Measurements from ENCODE around the gene WEE2.
"Not testable (repeated sequence)": the region's sequence is repeated elsewhere in the genome, so short reads cannot be mapped to it uniquely, and the experiment has no call there.

The WEE2 gene

GRCh38 chr7:141708351-141708750 lies at the start of gene WEE2:
TSS of gene WEE2 (plus strand) at chr7:141708353. CDS start at chr7:141708759, 406 bp downstream.
- DNase-seq, result no peak

- no peak for DNase-seq
These were observed 48.7 kb upstream of the WEE2 start for GRCh38 chr7:141659501-141659900.

- no peak for DNase-seq
These were observed 47.9 kb upstream of the WEE2 start for GRCh38 chr7:141660259-141660658.

- no peak for DNase-seq
These were observed 44.9 kb upstream of the WEE2 start for GRCh38 chr7:141663081-141663849.

GRCh38 chr7:141664450-141664849 lies 43.7 kb upstream of the WEE2 start:
- DNase-seq, result no peak

- DNase-seq, result no peak
These were observed 42.7 kb upstream of the WEE2 start for GRCh38 chr7:141665208-141666035.

- DNase-seq, result no peak
These were observed 42.1 kb upstream of the WEE2 start for GRCh38 chr7:141666071-141666470.

- DNase-seq, result no peak
These were observed 39.3 kb upstream of the WEE2 start for GRCh38 chr7:141668853-141669252.

- DNase-seq, result no peak
These were observed 36.3 kb upstream of the WEE2 start for GRCh38 chr7:141671705-141672496.

GRCh38 chr7:141673346-141673745 lies 34.8 kb upstream of the WEE2 start:
- no peak for DNase-seq

- no peak for DNase-seq
These were observed 33.9 kb upstream of the WEE2 start for GRCh38 chr7:141674171-141674671.

- DNase-seq, result no peak
These were observed 33.5 kb upstream of the WEE2 start for GRCh38 chr7:141674702-141675101.

- DNase-seq, result no peak
These were observed 32.5 kb upstream of the WEE2 start for GRCh38 chr7:141675436-141676215.

- no peak for DNase-seq
These were observed 31.5 kb upstream of the WEE2 start for GRCh38 chr7:141676618-141677017.

- no peak for DNase-seq
These were observed 29.1 kb upstream of the WEE2 start for GRCh38 chr7:141679014-141679413.

GRCh38 chr7:141685285-141686023 lies 22.7 kb upstream of the WEE2 start:
- DNase-seq, result no peak

GRCh38 chr7:141686074-141686473 lies 22.1 kb upstream of the WEE2 start:
- no peak for DNase-seq

GRCh38 chr7:141686670-141687069 lies 21.5 kb upstream of the WEE2 start:
- DNase-seq, result no peak

- DNase-seq, result no peak
These were observed 20.1 kb upstream of the WEE2 start for GRCh38 chr7:141688043-141688442.

GRCh38 chr7:141689072-141689825 lies 18.9 kb upstream of the WEE2 start:
- DNase-seq, result not testable (repeated sequence)

- DNase-seq, result no peak
These were observed 16.6 kb upstream of the WEE2 start for GRCh38 chr7:141691540-141691939.

Measured in NCI-H524 treated with DMSO at 0.1 percent for 48 hours (cell line).